Measurements from ENCODE around the gene SARDH.

GRCh38 chr9:133709691-133710571 is 28.2 kb downstream of the SARDH start:
- no peak for TF ChIP-seq CTCF (IDR thresholded peaks at IDR 0.05; ENCODE audit: low read depth, low read length, poor library complexity, severe bottlenecking)
- TF ChIP-seq EZH2phosphoT487 (IDR thresholded peaks at IDR 0.05; ENCODE audit: borderline replicate concordance, low read length), result no peak
